ENCODE data around the gene ADGRG6. TPM values are rescaled to one million over a fixed set of nuclear protein-coding genes. Genes with fewer than 3 reads are reported as not detected.

Gene ADGRG6
- total RNA-seq, 4 donors from 2014 or later, result 1.5 to 6.0 (median 3.2) TPM

DNA sequence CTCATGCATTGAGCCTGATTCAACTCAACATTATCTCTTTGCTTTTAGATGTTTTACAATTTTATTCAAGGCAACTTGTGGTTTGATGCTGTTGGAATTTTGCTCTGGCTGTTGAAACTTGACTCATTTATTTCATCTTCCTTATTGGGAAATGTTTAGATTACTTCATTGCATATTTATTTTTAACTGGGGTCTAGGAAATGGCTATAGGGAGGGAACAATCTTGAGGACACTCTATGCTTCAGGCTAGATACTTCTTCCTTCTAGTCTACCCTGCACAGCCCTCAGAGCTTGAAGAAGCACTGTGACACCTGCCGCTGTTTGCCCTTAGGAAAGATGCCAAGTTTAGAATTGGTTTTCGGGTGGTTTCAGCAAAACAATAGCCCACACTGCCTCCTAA, 183.4 kb downstream of the ADGRG6 start:
- DNase-seq, result no peak
- in situ Hi-C loops (cut with MboI; ENCODE audit: low sequenced_read_pairs in 4 of 4), result loop anchor here in 1 of 4 donors (25.0 kb wide), 1 partner anchor 927 kb away; no protein-coding TSS in a partner anchor
- no peak for ATAC-seq
- intact Hi-C loops (cut with DNase I; ENCODE audit: low total_unique reads), result no loop called here
- Histone ChIP-seq H3K27me3 (no peaks in the 10 kb centered on the region), H3K36me3 (no peaks in the 10 kb centered on the region), H3K27ac (no peak overlapping the region), H3K4me1 (no peaks in the 10 kb centered on the region), H3K9me3 (no peaks in the 10 kb centered on the region), H3K4me3 (no peak overlapping the region)
- no peak for TF ChIP-seq POLR2A (IDR thresholded peaks at IDR 0.05)
- TF ChIP-seq, protein P1, sequence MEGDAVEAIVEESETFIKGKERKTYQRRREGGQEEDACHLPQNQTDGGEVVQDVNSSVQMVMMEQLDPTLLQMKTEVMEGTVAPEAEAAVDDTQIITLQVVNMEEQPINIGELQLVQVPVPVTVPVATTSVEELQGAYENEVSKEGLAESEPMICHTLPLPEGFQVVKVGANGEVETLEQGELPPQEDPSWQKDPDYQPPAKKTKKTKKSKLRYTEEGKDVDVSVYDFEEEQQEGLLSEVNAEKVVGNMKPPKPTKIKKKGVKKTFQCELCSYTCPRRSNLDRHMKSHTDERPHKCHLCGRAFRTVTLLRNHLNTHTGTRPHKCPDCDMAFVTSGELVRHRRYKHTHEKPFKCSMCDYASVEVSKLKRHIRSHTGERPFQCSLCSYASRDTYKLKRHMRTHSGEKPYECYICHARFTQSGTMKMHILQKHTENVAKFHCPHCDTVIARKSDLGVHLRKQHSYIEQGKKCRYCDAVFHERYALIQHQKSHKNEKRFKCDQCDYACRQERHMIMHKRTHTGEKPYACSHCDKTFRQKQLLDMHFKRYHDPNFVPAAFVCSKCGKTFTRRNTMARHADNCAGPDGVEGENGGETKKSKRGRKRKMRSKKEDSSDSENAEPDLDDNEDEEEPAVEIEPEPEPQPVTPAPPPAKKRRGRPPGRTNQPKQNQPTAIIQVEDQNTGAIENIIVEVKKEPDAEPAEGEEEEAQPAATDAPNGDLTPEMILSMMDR (IDR thresholded peaks at IDR 0.05 in 4 of 5, conservative IDR thresholded peaks at IDR 0.05 in 1 of 5), result no peak

DNA sequence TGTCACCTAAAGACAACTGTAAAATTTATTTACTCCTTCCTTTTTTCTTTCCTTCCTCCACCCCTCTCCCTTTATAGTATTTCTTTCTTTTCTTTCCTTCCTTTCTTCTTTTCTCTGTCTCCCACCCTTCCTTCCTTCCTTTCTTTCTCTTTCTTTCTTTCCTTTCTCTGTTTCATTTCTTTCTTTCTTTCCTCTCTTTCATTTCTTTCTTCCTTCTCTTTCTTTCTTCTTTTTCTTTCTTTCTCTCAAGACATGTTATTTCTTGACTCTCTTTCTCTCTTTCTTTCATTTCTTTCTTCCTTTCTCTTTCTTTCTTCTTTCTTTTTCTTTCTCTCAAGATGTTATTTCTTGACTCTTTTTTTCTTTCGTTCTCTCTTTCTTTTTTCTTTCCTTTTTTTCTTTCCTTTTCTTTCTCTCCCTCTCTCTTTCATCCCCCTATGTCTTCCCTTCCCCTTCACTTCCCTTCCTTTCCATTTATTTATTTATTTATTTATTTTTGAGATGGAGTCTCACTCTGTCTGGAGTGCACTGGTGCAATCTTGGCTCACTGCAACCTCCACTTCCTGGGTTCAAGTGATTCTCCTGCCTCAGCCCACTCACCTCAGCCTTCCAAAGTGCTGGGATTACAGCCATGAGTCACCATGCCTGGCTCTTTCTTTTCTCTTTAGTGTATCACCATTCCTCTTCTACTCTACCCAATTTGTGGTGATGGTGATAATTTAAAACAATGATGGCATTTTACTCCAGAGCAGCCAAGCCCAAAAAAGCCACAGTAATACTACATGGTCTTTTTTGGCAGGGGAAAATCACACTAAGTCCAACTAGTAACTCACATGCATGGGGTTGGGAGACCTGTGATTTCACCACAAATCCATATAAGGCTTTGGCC, 188.2 kb downstream of the ADGRG6 start:
- DNase-seq (no peak), ATAC-seq (no peak)
- Histone ChIP-seq H3K36me3 (no peaks in the 10 kb centered on the region), H3K27me3 (no peaks in the 10 kb centered on the region), H3K4me3 (no peak overlapping the region), H3K9me3 (no peaks in the 10 kb centered on the region), H3K27ac (no peak overlapping the region), H3K4me1 (no peaks in the 10 kb centered on the region)
- TF ChIP-seq POLR2A (IDR thresholded peaks at IDR 0.05), result no peak
- TF ChIP-seq, protein P1 (IDR thresholded peaks at IDR 0.05 in 4 of 5, conservative IDR thresholded peaks at IDR 0.05 in 1 of 5), result no peak
- intact Hi-C loops (cut with DNase I; ENCODE audit: low total_unique reads) (no loop called here), in situ Hi-C loops (cut with MboI; ENCODE audit: low sequenced_read_pairs in 4 of 4) (loop anchor here in 1 of 4 donors (25.0 kb wide), 1 partner anchor 922 kb away; no protein-coding TSS in a partner anchor)

Other genes with a start within 250 kb of the ADGRG6 start
- gene GJE1, start 169.1 kb upstream of the ADGRG6 start, total RNA-seq, result not detected
- gene NMBR, start 154.9 kb upstream of the ADGRG6 start, total RNA-seq, result under 1 TPM in 1 of 4 donors, not detected in 3; 0.23 TPM
- gene VTA1, start 154.7 kb upstream of the ADGRG6 start, total RNA-seq, result 10 to 100 TPM; 74.4 to 89.3 (median 77.3) TPM